ENCODE results near the gene CST6. TPM values are rescaled to one million over a fixed set of nuclear protein-coding genes. Genes with fewer than 3 reads are reported as not detected.

CST6 gene
- total and polyA plus RNA-seq, 2 of the 13 experiments (the other 11 are each of a cell fraction or from before 2014, with no cell fraction given) = not detected

GRCh38 chr11:66051766-66052663 is 40.2 kb downstream of the CST6 start, which contains the start of gene SF3B2 (continued):
- TF ChIP-seq TCF7L2 (IDR thresholded peaks at IDR 0.05; ENCODE audit: low read depth, low read length) (no peak), SOX13 (IDR thresholded peaks at IDR 0.05) (no peak), SOX13 (CRISPR knock-in tag; conservative IDR thresholded peaks at IDR 0.05 in 1 of 2, IDR thresholded peaks at IDR 0.05 in 1 of 2) (no peak; a peak in 2 of 4 replicates), ELF3 (CRISPR knock-in tag; IDR thresholded peaks at IDR 0.05) (peak; percentile 93), MXD4 (CRISPR knock-in tag; IDR thresholded peaks at IDR 0.05) (peak; percentile 62), ZNF460 (CRISPR knock-in tag; IDR thresholded peaks at IDR 0.05; ENCODE audit: borderline replicate concordance) (no peak; the same call in 1 of the 2 replicates), NR1H2 (CRISPR knock-in tag; IDR thresholded peaks at IDR 0.05; ENCODE audit: borderline replicate concordance, low read depth) (no peak), ARNT (IDR thresholded peaks at IDR 0.05) (no peak), NBN (conservative IDR thresholded peaks at IDR 0.05) (no peak), NPAS2 (CRISPR knock-in tag; IDR thresholded peaks at IDR 0.05; ENCODE audit: borderline replicate concordance) (no peak), ZFP62 (CRISPR knock-in tag; IDR thresholded peaks at IDR 0.05) (no peak), KDM5A (IDR thresholded peaks at IDR 0.05; ENCODE audit: borderline replicate concordance, low read length) (peak; percentile 85), ZNF724P (CRISPR knock-in tag; IDR thresholded peaks at IDR 0.05; ENCODE audit: borderline replicate concordance) (peak; percentile 10; the same call in 1 of the 2 replicates), MAFF (IDR thresholded peaks at IDR 0.05; ENCODE audit: low read depth, low read length) (no peak), MLLT10 (CRISPR knock-in tag; IDR thresholded peaks at IDR 0.05) (no peak; the same call in 1 of the 2 replicates), SNRNP70 (IDR thresholded peaks at IDR 0.05; ENCODE audit: low read depth, low read length) (no peak), FOXJ3 (CRISPR knock-in tag; IDR thresholded peaks at IDR 0.05; ENCODE audit: borderline replicate concordance) (peak; percentile 61; the same call in 1 of the 2 replicates), POLR2A (IDR thresholded peaks at IDR 0.05; ENCODE audit: insufficient read depth in 1 of 2, low read depth in 2 of 2, low read length in 2 of 2) (peak; percentile 76 to 82), GATAD2A (CRISPR knock-in tag; IDR thresholded peaks at IDR 0.05) (no peak; the same call in 1 of the 2 replicates), CBX5 (CRISPR knock-in tag; IDR thresholded peaks at IDR 0.05; ENCODE audit: borderline replicate concordance) (no peak; the same call in 1 of the 2 replicates), ZNF883 (CRISPR knock-in tag; IDR thresholded peaks at IDR 0.05; ENCODE audit: not compliant biosample characterization) (peak; percentile 59), ZNF878 (CRISPR knock-in tag; IDR thresholded peaks at IDR 0.05) (0 out of 2 replicates have a peak, but pooled peaks have one; percentile 46), TBX2 (CRISPR knock-in tag; IDR thresholded peaks at IDR 0.05; ENCODE audit: borderline replicate concordance) (peak; percentile 89), TMF1 (CRISPR knock-in tag; IDR thresholded peaks at IDR 0.05; ENCODE audit: low read depth) (peak; percentile 77; the same call in 1 of the 2 replicates), SIX4 (CRISPR knock-in tag; IDR thresholded peaks at IDR 0.05) (no peak), ZNF18 (CRISPR knock-in tag; IDR thresholded peaks at IDR 0.05; ENCODE audit: insufficient replicate concordance) (peak; percentile 88), ZNF484 (CRISPR knock-in tag; IDR thresholded peaks at IDR 0.05; ENCODE audit: borderline replicate concordance, low read depth) (no peak), GABPB1 (CRISPR knock-in tag; IDR thresholded peaks at IDR 0.05) (peak; percentile 99), ZFP1 (CRISPR knock-in tag; IDR thresholded peaks at IDR 0.05) (peak; percentile 87; the same call in 1 of the 2 replicates), SAP130 (CRISPR knock-in tag; IDR thresholded peaks at IDR 0.05; ENCODE audit: low read depth) (peak; percentile 95), ZNF563 (CRISPR knock-in tag; IDR thresholded peaks at IDR 0.05) (peak; percentile 60)
- TF ChIP-seq, protein P1, sequence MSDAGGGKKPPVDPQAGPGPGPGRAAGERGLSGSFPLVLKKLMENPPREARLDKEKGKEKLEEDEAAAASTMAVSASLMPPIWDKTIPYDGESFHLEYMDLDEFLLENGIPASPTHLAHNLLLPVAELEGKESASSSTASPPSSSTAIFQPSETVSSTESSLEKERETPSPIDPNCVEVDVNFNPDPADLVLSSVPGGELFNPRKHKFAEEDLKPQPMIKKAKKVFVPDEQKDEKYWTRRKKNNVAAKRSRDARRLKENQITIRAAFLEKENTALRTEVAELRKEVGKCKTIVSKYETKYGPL (CRISPR knock-in tag; IDR thresholded peaks at IDR 0.05) = no peak

All from HepG2 (cell line).